T-helper 1 cell treated with Interleukin-12 subunit alpha and Interleukin-12 subunit beta and Interleukin-4 antibody, amounts not matched to agents 30 ng/mL and 1 ng/mL, for 36 hours (primary cell): ENCODE results near the gene ARHGAP6. TPM values are rescaled to one million over a fixed set of nuclear protein-coding genes. Genes with fewer than 3 reads are reported as not detected.
"Not testable (repeated sequence)": the region's sequence is repeated elsewhere in the genome, so short reads cannot be mapped to it uniquely, and the experiment has no call there.

ENCODE experiments used
- intact Hi-C: fragments of 100-400 bp; cut with micrococcal nuclease; formaldehyde crosslinking; loops from one replicate; pipeline ENCODE4 v1.15.1; 2024
- total RNA-seq: library from RNA; stranded (reverse); gene quantifications from 2 replicates; pipeline ENCODE4 v1.2.3, GENCODE V29; 2022

ARHGAP6 gene
- total RNA-seq, 1 donor from 2014 or later: not detected

DNA sequence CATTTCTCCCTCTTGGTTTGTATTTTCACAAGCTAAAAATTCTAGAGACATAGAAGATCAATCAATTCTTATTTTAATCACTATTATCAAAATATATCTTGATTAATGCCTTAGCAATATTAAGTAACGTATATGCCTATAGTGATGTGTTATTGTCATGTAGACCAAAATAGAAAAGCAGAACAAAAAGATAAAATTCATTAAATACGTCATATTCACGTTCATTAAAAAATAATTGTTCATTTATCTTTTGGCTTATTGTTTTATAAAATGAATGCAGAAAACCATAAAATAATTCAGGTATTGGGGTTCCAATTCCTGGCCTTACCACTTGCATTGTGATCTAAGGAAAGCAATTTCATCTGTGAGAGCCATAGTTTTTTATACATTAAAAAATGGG is 300.3 kb downstream of the ARHGAP6 start:
- intact Hi-C loops: no loop called here

DNA sequence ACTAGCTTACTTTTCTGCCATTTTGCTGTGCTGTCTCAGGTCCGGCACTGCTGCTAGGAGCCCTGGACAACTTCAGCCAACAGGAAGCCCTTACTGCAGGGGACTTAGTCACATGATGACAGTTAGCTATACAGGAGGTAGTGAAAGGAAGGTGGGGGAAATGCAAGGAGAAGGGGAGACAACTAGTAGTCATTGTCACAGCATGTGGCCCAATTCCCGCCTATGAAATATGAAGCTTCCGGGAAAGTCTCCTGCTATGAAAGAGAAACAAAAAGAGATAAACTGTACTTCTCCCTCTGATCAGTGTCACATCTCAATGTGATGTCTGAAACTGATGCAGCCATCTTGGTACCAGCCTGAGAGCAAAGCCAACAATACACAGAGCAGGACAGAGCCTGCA is 300.9 kb downstream of the ARHGAP6 start:
- intact Hi-C loops: no loop called here

DNA sequence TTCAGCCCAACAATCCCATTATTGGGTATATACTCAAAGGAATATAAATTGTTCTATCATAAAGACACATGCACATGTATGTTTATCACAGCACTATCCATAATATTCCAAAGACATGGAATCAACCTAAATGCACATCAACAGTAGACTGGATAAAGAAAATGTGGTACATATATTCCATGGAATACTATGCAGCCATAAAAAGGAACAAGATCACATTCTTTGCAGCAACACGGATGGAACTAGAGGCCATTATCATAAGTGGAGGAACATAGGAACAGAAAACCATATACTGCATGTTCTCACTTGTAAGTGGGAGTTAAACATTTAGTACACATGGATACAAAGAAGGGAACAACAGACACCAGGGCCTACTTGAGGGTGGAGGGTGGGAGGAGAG is 301.9 kb downstream of the ARHGAP6 start:
- intact Hi-C loops: not testable (repeated sequence)

DNA sequence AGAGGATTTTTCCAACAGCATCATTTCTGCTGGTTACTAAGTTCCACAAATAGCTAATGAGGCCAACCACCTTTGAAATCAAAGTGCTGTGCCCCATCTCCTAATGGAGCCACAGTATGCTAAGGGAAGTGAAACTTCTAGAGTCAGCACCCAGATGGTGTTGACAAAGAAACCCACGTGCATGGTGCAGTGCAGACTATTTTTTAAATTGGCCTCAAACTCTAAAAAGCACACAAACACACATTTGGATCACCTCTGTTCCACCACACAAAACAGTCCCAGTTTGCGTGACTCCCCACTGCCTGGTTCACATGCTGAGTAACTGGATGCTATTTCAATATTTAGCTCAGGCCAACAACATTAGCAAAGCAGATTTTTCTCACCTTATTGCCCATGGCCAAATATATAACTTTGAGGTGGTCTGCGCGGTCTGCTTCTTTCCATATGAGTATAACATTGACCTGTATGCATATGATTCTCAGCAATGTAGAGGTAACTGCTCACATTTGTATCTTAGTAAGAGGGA is 302.6 kb downstream of the ARHGAP6 start:
- intact Hi-C loops: no loop called here

DNA sequence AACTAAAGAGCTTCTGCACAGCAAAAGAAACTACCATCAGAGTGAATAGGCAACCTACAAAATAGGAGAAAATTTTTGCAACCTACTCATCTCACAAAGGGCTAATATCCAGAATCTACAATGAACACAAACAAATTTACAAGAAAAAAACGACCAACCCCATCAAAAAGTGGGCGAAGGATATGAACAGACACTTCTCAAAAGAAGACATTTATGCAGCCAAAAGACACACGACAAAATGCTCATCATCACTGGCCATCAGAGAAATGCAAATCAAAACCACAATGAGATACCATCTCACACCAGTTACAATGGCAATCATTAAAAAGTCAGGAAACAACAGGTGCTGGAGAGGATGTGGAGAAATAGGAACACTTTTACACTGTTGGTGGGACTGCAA is 304.1 kb downstream of the ARHGAP6 start:
- intact Hi-C loops: not testable (repeated sequence)

DNA sequence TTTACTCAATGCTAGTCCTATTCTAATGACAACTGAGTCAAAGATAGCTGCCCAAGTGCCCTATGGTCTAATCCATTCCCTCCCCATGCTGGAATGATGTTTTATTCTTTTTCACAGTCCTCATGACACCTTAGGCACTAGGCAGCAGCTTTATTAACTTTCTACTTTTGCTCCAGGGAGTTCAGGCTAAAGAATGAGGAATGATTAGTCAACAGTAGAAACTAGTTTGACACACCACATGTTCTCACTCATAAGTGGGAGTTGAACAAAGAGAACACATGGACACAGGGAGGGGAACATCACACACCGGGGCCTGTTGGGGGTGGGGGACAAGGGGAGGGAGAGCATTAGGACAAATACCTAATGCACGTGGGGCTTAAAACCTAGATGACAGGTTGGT is 309.8 kb downstream of the ARHGAP6 start:
- intact Hi-C loops: not testable (repeated sequence)

DNA sequence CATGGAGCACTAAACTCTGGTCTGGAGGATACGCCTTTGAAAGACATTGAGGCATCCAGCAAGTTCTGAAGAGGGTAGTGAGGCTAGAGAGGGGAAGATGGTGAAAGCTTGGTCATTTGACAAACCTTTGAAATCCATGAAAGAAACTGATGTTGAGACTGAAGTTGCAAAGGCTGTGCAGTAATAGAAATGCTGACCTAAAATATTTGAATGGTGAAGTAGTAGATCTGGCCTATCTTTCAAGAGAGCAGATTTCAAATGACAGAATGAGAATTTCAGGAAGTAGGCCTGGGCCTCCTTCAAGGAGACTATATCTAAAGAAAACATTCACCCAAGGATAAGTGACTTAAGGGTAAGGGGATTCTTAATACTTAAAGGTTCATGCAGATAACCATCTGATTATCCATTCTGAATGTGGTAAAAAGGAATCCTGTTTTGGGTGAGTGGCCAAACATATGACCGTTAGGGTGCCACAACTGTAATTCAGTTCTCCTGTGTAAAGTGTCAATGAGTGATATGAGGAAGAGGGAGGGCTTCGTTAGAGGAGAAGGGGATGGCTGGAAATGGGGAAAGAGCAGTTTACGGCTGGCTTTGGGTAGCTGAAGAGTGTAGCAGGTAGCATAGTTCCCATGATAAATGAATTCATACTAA is 310.3 kb downstream of the ARHGAP6 start:
- intact Hi-C loops: no loop called here

DNA sequence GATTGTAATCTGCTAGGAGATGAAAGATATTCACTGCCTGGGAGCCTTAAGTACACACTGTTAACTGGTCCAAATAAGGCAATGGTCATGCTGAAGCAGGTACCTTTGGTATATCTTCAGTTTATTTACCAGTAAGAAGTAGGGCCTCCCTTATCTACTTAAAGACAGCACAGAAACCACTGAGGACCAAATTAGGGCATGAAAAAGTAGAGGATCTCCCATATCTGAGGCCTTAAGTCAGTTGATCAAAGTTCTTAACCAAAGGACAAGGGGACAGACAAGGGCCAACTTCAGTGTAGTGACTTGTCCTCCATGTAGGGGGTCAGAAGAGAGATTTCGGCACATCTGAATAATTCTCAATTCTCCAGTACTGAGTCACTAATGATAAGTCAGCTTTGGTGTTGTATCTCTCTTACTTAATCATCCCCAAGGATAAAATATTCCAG is 313.4 kb downstream of the ARHGAP6 start:
- intact Hi-C loops: no loop called here

DNA sequence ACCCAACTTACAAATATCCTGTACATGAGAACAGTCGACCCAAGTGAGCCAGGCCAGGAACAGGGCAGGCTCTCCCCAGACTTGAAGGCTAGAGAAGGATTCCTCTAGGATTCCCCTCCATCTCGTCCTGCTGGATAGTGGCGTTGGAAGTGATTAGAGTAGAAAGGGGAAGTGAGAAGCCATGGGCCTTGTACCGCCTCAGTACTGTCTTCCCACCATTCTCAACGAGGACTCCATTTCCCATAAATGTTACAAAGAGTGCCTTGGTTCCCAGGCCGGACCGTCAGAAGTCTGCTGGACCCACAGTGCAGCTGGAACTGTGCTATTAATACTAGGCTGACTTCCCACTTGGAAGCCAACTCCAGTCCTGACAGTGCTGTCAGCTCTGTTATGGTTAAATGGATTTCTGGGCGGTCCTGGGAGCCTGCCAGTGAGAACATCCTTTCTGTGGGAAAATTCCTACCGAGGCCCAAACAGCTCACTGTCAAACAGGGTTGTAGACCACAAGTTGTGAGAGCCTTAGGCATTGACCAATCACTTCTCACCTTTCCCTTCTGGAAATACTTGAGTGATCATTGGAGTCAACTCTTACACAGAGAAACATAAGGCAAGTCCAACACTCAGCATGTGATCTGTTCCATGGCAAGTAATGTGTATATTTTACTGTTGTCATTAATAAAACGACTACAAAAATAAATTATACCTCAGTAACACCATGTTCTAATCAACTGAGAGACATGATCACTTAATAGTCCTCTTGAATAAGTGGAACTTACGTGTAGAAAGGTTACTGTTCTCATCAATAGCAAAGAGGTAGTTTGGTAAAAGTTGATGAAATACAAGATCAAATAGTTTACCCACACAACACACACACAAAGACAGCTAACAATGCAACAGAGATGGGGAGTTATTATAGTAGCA is 314.1 kb downstream of the ARHGAP6 start:
- intact Hi-C loops: no loop called here

DNA sequence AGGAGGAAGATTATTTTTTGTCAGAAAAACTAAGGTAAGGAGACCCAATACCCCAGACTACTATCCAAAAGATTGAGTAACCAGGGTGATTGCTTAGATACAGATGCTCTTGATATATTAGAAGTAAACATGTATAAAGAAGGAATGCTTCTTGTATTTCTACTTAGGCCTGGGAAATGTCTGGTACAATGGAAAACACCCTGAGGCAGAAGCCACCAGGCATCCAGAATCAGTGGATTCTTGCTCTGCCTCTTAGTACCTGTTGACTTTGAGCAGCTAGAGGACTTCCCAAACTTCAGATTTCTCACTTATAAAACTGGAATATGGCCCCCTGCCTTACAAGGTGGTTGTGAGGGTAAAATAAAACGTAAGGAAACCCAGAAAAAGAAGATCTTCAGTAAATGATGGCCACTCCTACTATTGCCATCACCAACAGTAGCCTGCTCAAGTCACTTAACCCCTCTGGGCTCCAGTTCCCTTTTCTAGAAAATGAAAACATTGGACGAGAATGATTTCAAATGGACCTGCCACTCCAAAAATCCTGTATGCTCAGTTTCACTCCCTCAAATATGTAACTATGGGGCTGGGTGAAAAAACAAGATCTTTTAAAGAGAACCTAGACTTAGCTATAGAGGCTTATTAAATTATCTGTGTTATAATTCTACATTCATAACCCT is 315.9 kb downstream of the ARHGAP6 start:
- intact Hi-C loops: no loop called here

DNA sequence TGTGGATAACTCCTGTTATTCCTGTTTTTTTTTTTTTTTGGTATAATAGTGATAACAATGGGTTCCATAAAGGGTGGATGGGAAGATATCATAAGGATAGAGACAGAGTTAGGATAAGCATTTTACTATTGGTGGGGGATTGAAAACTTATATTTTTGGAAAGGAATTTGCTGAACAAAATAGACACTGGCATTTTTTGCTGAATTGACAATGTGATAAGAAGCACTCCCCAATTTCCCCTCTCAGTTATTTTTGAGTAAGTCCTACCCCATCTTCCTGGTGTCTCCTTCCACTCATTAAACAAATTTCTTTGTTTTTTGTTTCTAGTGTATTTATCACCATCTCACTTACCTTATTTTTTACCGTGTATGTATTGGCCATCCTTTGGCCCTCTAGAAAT is 316.7 kb downstream of the ARHGAP6 start:
- intact Hi-C loops: no loop called here

DNA sequence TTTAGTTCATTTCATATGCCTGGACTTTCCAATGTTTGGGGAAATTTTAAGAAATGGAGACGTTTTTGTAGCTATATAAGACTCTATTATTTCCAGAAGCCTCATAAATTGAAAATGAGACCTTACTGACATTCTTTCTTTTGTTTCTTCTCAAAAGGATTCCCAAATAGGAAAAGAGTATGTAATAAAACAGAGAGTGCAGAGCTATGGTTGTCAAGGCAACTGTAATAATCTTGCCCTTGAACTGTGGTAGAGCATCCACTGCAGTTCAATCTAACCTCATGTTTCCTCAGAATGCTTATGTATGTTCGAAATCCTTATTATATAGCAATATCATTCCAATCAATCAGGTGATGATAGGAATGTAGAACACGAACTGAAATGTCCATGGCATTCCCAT is 318.4 kb downstream of the ARHGAP6 start:
- intact Hi-C loops: no loop called here

DNA sequence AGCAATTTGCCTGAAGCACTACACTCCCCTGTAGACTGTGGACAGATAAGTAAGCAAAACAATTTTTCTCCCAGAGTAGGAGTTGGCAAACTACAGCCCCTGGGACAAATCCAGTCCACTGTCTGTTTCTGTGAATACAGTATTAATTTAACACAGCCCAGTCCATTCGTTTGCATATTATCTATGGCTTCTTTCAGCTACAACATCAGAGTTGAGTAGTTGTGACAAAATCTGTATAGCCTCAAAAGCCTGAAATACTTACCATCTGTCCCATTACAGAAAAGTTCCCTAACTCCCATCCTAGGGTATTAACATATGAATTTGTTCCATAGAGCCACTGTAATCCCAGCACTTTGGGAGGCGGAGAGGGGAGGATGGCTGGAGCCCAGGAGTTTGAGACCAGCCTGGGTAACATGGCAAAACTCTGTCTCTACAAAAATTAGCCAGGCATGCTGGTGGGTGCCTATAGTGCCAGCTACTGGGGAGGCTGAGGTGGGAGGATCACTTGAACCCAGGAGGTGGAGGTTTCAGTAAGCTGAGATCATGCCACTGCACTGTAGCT is 319.5 kb downstream of the ARHGAP6 start:
- intact Hi-C loops: no loop called here

DNA sequence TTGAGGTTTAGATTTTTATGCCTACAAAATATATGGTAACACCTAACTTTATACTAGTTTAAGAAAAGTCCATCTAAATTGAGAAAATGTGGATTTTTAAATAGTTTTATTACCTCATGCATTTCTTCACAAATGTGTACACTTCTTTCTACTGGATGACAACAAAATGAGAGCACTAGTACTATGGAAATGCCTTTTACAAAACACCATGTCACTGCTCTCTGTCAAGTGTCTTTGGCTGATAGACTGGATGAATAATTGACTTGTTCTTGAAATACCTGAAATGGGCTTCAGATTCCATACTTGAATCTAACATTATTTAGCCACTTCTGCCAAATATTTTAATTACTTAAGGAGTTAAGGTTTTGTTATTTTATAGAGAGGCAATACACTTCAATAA is 323.0 kb downstream of the ARHGAP6 start:
- intact Hi-C loops: no loop called here

DNA sequence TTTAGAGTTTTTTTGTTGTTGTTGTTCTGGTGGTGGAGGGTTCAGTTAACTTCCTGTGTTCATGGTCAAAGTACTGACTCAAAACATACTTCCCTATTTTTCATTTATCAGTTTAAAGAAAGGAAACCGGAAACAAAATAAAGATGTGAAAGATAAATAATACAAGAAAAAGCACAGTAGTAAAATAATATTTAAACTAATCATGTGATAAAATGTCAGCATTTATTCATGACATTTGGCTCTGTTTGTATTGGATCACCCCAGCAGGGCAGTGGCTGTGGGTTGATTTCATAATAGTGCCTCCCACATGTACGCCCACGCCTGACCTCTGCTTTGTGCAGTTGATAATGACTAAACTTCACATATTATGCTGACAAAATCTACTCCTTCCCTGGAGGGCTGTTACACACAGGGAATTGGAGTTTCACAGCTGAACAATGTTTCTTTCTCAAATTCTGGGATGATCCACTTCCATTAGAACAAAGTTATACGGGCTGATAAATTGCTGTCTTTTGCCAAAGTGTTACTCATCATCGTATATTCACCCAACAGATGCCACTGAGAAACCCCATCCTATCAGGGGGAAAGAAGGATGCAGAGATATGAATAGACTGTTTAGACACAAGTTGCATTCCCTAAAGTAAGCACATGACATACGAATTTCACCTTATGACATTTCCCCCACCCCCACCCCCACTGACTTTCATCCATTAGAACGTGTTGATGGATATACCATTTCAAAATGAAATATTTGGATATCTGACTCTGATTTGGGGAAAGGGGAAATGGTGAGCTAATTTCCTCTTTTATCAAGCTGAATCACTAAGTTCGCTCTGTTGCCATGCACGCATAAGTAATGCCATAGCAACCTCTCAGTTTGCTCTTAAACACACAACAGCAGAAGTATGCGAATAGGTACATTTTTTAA is 324.2 kb downstream of the ARHGAP6 start:
- intact Hi-C loops: no loop called here

DNA sequence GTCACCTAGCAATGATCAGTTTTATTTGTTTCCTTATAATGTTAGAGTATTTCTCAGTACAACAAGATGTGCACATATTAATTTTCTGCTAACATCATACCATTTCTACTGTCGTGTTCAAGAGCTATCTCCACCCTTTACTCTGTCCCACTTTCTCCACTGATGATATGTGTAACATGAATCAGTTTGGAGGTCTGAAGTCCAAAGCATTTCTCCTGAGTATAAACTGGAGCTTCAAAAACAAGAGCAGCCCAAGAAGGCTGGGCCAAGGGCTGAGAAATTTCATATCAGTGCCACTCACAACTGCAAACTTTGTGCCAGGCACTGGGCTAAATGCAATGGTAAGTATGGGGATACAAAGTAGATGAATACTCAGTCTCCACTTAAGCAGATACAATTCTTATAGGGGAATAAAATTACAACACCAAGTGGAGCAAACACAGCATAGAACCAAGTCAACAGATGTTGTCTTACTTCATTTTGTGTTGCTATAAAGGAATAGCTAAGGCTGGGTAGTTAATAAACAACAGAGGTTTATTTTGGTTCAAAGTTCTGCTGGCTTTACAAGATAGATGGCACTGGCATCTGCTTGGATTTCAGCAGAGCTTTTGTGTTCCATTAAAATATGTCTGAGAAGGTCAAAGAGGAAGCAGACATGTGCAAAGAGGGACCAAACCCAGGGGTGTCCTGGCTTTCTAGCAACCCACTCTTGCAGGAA is 328.3 kb downstream of the ARHGAP6 start:
- intact Hi-C loops: no loop called here

DNA sequence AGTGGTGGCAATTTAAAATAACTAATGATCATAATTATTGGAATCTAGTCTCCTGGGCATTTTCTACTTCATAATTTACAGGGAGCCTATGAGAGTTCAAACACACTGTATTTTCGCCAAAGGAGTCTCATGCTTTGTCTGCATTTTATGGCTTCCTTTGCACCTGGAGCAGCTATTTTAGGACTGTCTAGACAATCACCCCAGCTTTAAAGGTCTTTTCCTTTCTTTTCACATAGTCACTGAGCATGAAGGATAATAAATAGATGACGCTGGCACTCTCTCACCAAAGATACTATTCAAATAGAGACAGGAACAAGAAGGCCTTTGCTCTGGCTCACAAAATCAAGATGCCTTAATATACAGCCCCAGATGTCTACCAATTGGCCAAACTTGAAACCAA is 329.5 kb downstream of the ARHGAP6 start:
- intact Hi-C loops: no loop called here

DNA sequence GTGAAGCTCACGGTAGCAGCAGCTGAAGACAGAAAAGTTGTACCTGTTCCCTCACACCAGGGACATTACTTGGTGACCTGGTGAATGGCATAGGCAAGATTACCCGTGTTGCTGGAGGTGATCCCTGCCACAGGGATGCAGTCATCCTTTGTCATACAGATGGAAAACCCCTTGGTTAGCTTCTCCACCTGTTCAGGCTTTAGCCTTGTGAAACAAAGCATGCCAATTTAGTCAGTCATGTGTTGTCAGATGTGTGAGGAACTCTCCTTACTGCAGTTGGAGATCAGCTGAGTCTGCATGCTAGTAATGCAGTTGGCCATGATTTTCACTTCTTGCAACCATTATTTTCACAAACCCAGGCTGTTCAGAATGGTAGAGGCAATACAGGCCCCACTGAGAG is 331.6 kb downstream of the ARHGAP6 start:
- intact Hi-C loops: no loop called here

DNA sequence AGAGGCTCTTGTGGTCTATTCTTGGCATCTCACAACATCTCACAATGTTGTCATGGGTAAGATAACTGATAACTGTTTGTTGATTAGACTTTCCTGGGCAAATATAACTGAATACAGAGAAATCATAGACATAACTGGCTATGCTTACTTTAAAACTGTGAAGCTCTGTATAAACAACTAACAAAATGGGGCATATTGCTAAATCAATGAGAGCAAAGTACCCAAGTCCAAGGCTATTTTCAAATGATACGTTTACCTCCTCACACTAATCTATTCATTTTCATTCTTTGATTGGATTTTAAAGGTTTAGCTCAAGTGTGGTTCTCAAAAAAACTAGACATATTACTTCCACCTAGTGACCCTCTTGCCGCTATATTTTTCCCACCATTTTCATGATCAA is 333.9 kb downstream of the ARHGAP6 start:
- intact Hi-C loops: no loop called here

DNA sequence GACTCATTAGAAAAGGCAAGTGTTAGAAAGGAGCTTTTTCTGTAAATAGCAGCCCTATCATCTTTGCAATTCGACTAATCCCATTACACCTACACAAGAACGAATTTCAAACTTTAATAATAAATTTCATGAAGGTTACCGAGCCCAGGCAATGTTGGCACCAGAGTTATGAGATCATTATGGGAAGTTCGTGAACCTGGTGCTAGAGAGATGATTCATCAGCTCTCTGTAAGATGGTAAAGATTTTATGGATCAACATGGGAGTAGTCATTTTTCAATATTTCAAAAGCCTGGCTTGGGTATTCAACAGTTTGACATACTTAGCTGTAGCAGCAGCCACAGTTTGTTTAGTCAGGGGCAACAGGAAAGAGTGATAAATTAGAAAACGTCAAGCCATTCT is 336.7 kb downstream of the ARHGAP6 start:
- intact Hi-C loops: no loop called here
